Cardiac muscle cell (in vitro differentiated cells and primary cell): ENCODE measurements around the gene GASK1B. TPM values are rescaled to one million over a fixed set of nuclear protein-coding genes. Genes with fewer than 3 reads are reported as not detected.

Source experiments
- DNase-seq, 2 donors: peaks; one replicate each; pipeline versions ENCODE4 v3.0.0 to v3.0.0-alpha.2; 2010 to 2017; ENCODE audit warnings: low read depth in 1 of 2, low spot score in 1 of 2
- H3K27ac ChIP-seq: fragments of 200-600 bp; sonication (generic); 2 replicates; pipeline ENCODE4 v1.5.1; 2016
- H3K27me3 ChIP-seq: fragments of 200-600 bp; sonication (generic); 2 replicates; pipeline ENCODE4 v1.6.0; 2016; ENCODE audit warnings: control low read depth
- H3K36me3 ChIP-seq: fragments of 200-600 bp; sonication (generic); 2 replicates; pipeline ENCODE4 v1.5.1; 2016; ENCODE audit warnings: control low read depth
- H3K4me1 ChIP-seq: fragments of 200-600 bp; sonication (generic); 2 replicates; pipeline ENCODE4 v1.8.1; 2017; ENCODE audit warnings: low read depth, mild to moderate bottlenecking, mixed run types
- H3K4me3 ChIP-seq: fragments of 200-600 bp; sonication (generic); 2 replicates; pipeline ENCODE4 v1.5.1; 2016; ENCODE audit warnings: mild to moderate bottlenecking
- H3K9me3 ChIP-seq: fragments of 200-600 bp; sonication (generic); 2 replicates; pipeline ENCODE4 v1.5.1; 2017; ENCODE audit warnings: low read depth, mild to moderate bottlenecking, control low read depth
- polyA plus RNA-seq: library from polyadenylated mRNA; unstranded; fragments of >200 nt; fragmentation: Nextera tagmentation; extraction: Ambion mirVana; gene quantifications from 2 replicates; pipeline ENCODE4 v1.2.1, GENCODE V29; 2016
- total RNA-seq: library from RNA; depleted of rRNA; stranded (reverse); fragments of >200 nt; gene quantifications from 2 replicates; pipeline ENCODE4 v1.2.3, GENCODE V29; 2016
- TF ChIP-seq, protein P1 (sequence below): IDR thresholded peaks from 2 replicates; pipeline ENCODE4 v1.5.1; 2012; ENCODE audit warnings: low read depth, mild to moderate bottlenecking, low read length

The GASK1B gene
- total and polyA plus RNA-seq, 2 experiments from 2014 or later: 8.5 to 19.1 TPM

DNA sequence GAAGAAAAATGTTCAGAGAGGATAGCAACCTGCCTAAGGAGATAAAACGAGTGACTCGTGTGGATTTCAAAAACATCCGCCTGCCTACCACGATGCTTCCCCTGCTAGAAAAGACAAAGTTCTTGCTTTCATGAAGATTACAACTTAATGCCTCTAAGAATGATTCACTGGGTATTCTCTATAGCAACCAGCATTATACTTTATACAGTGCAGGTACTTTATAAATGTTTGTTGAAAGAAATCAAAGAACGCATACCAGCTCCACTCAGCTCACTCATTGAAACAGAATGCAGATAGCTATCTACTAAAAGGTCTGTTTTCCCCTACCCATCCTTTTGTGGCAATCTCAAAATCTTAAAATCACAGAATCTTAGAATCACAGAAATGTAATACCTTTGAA, 33.7 kb downstream of the GASK1B start:
- Histone ChIP-seq H3K36me3 (no peaks in the 10 kb centered on the region), H3K4me3 (no peak overlapping the region), H3K4me1 (no peaks in the 10 kb centered on the region), H3K9me3 (no peaks in the 10 kb centered on the region), H3K27ac (no peak overlapping the region), H3K27me3 (no peaks in the 10 kb centered on the region)
- DNase-seq: no peak
- TF ChIP-seq, protein P1, sequence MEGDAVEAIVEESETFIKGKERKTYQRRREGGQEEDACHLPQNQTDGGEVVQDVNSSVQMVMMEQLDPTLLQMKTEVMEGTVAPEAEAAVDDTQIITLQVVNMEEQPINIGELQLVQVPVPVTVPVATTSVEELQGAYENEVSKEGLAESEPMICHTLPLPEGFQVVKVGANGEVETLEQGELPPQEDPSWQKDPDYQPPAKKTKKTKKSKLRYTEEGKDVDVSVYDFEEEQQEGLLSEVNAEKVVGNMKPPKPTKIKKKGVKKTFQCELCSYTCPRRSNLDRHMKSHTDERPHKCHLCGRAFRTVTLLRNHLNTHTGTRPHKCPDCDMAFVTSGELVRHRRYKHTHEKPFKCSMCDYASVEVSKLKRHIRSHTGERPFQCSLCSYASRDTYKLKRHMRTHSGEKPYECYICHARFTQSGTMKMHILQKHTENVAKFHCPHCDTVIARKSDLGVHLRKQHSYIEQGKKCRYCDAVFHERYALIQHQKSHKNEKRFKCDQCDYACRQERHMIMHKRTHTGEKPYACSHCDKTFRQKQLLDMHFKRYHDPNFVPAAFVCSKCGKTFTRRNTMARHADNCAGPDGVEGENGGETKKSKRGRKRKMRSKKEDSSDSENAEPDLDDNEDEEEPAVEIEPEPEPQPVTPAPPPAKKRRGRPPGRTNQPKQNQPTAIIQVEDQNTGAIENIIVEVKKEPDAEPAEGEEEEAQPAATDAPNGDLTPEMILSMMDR: no peak

DNA sequence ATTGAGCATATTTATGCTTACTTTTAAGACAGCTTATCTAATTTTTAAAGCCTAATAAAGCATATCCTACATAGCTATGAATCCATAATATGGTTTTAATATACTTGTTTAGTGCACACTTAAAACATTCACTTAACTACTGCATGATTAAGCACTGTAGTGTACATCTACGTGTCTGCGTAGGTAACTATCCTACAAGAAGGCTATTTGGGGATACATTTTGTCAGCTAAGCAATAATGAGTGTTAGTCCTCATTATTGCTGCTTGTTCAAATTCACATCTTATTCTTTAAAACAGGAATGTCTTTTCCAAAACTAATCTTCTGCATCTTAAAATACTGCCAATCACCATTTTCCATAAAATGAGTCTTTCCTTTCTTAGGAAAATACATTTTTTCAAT, 38.6 kb downstream of the GASK1B start:
- Histone ChIP-seq H3K9me3 (no peaks in the 10 kb centered on the region), H3K36me3 (no peaks in the 10 kb centered on the region), H3K27ac (no peak overlapping the region), H3K4me3 (no peak overlapping the region), H3K4me1 (no peaks in the 10 kb centered on the region), H3K27me3 (no peaks in the 10 kb centered on the region)
- no peak for DNase-seq
- TF ChIP-seq, protein P1: no peak

DNA sequence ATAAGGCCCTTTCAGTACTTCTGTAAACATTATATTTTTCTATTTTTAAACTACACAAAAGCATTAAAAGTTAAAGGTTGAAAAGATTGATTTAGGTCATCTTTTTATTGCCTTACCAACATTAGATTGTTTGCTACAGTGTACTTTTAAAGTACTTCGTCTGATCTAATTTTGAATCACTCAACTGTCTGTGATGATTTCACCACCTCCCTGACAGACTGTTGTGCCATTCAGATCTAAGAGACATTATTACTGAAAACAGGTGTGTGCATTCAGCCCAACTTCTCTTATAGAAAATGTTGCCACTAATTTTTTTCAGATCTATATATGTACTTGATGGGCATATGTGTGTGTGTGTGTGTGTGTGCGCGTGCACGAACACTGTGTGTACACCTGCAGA, 39.3 kb downstream of the GASK1B start:
- Histone ChIP-seq H3K27me3 (no peaks in the 10 kb centered on the region), H3K4me3 (no peak overlapping the region), H3K27ac (no peak overlapping the region), H3K9me3 (no peaks in the 10 kb centered on the region), H3K36me3 (no peaks in the 10 kb centered on the region), H3K4me1 (no peaks in the 10 kb centered on the region)
- DNase-seq: no peak
- TF ChIP-seq, protein P1: no peak

DNA sequence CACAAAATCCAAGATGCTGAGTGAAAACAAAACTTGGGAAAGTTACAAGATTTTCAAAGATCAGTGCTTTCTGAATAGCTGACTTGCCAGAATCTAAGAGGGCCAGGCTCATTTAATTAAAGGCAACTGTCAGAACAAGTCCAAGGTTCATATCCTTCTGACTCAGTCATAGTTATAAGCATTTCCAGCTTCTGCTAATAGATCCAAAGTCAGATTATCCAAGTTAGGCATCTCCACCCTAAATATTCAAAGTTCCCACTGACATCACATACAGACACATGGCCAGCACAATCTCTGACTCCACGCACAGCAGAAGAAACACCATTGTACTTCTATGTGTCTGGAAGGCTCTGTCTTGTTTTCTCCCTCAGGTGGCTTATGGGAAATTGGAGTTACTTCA, 41.8 kb downstream of the GASK1B start:
- no peaks in the 10 kb centered on the region for H3K36me3 ChIP-seq
- H3K27ac ChIP-seq: no peak overlapping the region
- no peaks in the 10 kb centered on the region for H3K4me1 ChIP-seq
- no peak overlapping the region for H3K4me3 ChIP-seq
- no peaks in the 10 kb centered on the region for H3K27me3 ChIP-seq
- no peak for DNase-seq
- no peaks in the 10 kb centered on the region for H3K9me3 ChIP-seq
- TF ChIP-seq, protein P1: no peak

DNA sequence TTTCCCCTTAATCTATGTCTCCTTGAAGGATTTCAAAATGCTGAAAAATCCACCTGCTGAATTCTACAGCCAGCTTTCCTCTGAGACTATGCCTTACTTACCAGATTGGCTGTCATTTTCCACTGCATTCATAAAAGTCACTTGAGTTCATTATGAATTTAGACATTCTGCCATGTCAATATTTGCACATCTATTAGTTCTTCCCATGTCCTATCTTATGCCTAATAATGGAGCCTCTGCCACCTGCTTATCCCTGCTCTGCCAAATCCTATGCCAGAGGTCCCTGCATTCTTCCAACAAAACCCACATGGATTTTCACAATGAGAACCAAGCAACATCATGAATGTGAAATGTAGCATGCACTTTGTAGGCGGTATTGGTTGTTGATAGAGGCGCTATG, 42.6 kb downstream of the GASK1B start:
- H3K4me1 ChIP-seq: no peaks in the 10 kb centered on the region
- H3K9me3 ChIP-seq: no peaks in the 10 kb centered on the region
- H3K27ac ChIP-seq: no peak overlapping the region
- no peak overlapping the region for H3K4me3 ChIP-seq
- H3K27me3 ChIP-seq: no peaks in the 10 kb centered on the region
- no peak for DNase-seq
- H3K36me3 ChIP-seq: no peaks in the 10 kb centered on the region
- TF ChIP-seq, protein P1: no peak

DNA sequence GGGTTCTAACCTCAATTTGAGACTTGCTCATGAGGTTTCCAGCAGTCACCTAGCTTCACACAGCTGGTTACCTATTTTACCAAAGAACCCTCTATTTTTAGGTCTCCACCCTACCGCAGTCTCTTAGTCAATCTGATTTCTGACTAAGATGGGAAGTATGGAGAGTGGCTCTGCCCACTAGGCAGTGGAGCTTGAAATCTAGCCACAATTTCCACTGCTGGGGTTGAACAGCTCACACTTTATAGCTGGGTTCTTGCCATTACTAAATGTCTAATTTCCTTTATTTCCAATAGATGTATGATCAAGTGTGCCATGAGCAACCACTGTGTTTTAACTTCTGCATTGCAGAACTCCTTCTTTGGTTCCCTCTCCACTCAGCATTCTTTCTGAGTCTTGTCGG, 43.1 kb downstream of the GASK1B start:
- H3K4me1 ChIP-seq: no peaks in the 10 kb centered on the region
- no peaks in the 10 kb centered on the region for H3K9me3 ChIP-seq
- no peaks in the 10 kb centered on the region for H3K36me3 ChIP-seq
- DNase-seq: no peak
- no peak overlapping the region for H3K27ac ChIP-seq
- TF ChIP-seq, protein P1: no peak
- H3K27me3 ChIP-seq: no peaks in the 10 kb centered on the region
- no peak overlapping the region for H3K4me3 ChIP-seq
